Measurements from ENCODE around the gene CSDE1.

Gene CSDE1

GRCh38 chr1:114719424-114719787 is 38.4 kb downstream of the CSDE1 start:
- Histone ChIP-seq H3K27ac (peak overlapping the region; percentile 68), H3K9ac (ENCODE audit: insufficient read length) (no peak overlapping the region), H3K36me3 (ENCODE audit: insufficient read depth, low read length) (peaks cover 85% of the 10 kb centered on the region), H3K9me3 (ENCODE audit: low read depth, low read length) (no peaks in the 10 kb centered on the region), H3K4me3 (no peak overlapping the region)
- TF ChIP-seq FOXP2 (optimal IDR thresholded peaks at IDR 0.05; ENCODE audit: control extremely low read depth, extremely low read length, insufficient read depth) = no peak
- no peak for TF ChIP-seq EZH2 (IDR thresholded peaks at IDR 0.05)
- no peak for TF ChIP-seq POLR2AphosphoS5 (IDR thresholded peaks at IDR 0.05; ENCODE audit: borderline replicate concordance, low read depth, low read length)
- DNase-seq (ENCODE audit: low read depth, low spot score) = no peak

- H3K9ac ChIP-seq (ENCODE audit: insufficient read length) = no peak overlapping the region
- TF ChIP-seq FOXP2 (optimal IDR thresholded peaks at IDR 0.05; ENCODE audit: control extremely low read depth, extremely low read length, insufficient read depth) = no peak
- TF ChIP-seq POLR2AphosphoS5 (IDR thresholded peaks at IDR 0.05; ENCODE audit: borderline replicate concordance, low read depth, low read length) = no peak; the same call in 1 of the 2 replicates
- no peak for TF ChIP-seq EZH2 (IDR thresholded peaks at IDR 0.05)
These were observed 38.9 kb downstream of the CSDE1 start for GRCh38 chr1:114718661-114719423.

GRCh38 chr1:114716304-114717170 is 41.2 kb downstream of the CSDE1 start, which contains the start of gene NRAS:
TSS of gene NRAS (minus strand) at chr1:114716771. CDS start at chr1:114716160, 611 bp downstream.
- DNase-seq (ENCODE audit: low read depth, low spot score) = peak; percentile 48
- no peaks in the 10 kb centered on the region for H3K9me3 ChIP-seq (ENCODE audit: low read depth, low read length)
- H3K36me3 ChIP-seq (ENCODE audit: insufficient read depth, low read length) = peaks cover 84% of the 10 kb centered on the region
- peak within 1 kb of the TSS; percentile 94 for H3K27ac ChIP-seq
- TF ChIP-seq FOXP2 (optimal IDR thresholded peaks at IDR 0.05; ENCODE audit: control extremely low read depth, extremely low read length, insufficient read depth) (no peak), POLR2AphosphoS5 (IDR thresholded peaks at IDR 0.05; ENCODE audit: borderline replicate concordance, low read depth, low read length) (peak; percentile 93), EZH2 (IDR thresholded peaks at IDR 0.05) (no peak)
- peak within 1 kb of the TSS; percentile 99 for H3K4me3 ChIP-seq
- H3K9ac ChIP-seq (ENCODE audit: insufficient read length) = peak within 1 kb of the TSS; percentile 99

More at GRCh38 chr1:114718661-114719423, 38.9 kb downstream of the CSDE1 start:
- no peak overlapping the region for H3K4me3 ChIP-seq
- peaks cover 85% of the 10 kb centered on the region for H3K36me3 ChIP-seq (ENCODE audit: insufficient read depth, low read length)
- no peaks in the 10 kb centered on the region for H3K9me3 ChIP-seq (ENCODE audit: low read depth, low read length)
- H3K27ac ChIP-seq = peak overlapping the region; percentile 68
- no peak for DNase-seq (ENCODE audit: low read depth, low spot score)

GRCh38 chr1:114715952-114716303 is 41.9 kb downstream of the CSDE1 start:
- peak overlapping the region; percentile 99 for H3K9ac ChIP-seq (ENCODE audit: insufficient read length)
- peak overlapping the region; percentile 99 for H3K4me3 ChIP-seq
- no peak for DNase-seq (ENCODE audit: low read depth, low spot score)
- H3K27ac ChIP-seq = peak overlapping the region; percentile 94
- TF ChIP-seq POLR2AphosphoS5 (IDR thresholded peaks at IDR 0.05; ENCODE audit: borderline replicate concordance, low read depth, low read length) (no peak), FOXP2 (optimal IDR thresholded peaks at IDR 0.05; ENCODE audit: control extremely low read depth, extremely low read length, insufficient read depth) (no peak), EZH2 (IDR thresholded peaks at IDR 0.05) (no peak)
- H3K36me3 ChIP-seq (ENCODE audit: insufficient read depth, low read length) = peaks cover 84% of the 10 kb centered on the region
- H3K9me3 ChIP-seq (ENCODE audit: low read depth, low read length) = no peaks in the 10 kb centered on the region

- H3K36me3 ChIP-seq (ENCODE audit: insufficient read depth, low read length) = peaks cover 79% of the 10 kb centered on the region
- no peak for DNase-seq (ENCODE audit: low read depth, low spot score)
- H3K9ac ChIP-seq (ENCODE audit: insufficient read length) = no peak overlapping the region
- no peaks in the 10 kb centered on the region for H3K9me3 ChIP-seq (ENCODE audit: low read depth, low read length)
- TF ChIP-seq POLR2AphosphoS5 (IDR thresholded peaks at IDR 0.05; ENCODE audit: borderline replicate concordance, low read depth, low read length) (no peak), FOXP2 (optimal IDR thresholded peaks at IDR 0.05; ENCODE audit: control extremely low read depth, extremely low read length, insufficient read depth) (no peak), EZH2 (IDR thresholded peaks at IDR 0.05) (no peak)
- H3K4me3 ChIP-seq = no peak overlapping the region
- no peak overlapping the region; the same call in 1 of the 2 replicates for H3K27ac ChIP-seq
These were observed 44.8 kb downstream of the CSDE1 start for GRCh38 chr1:114712977-114713376.

DNA sequence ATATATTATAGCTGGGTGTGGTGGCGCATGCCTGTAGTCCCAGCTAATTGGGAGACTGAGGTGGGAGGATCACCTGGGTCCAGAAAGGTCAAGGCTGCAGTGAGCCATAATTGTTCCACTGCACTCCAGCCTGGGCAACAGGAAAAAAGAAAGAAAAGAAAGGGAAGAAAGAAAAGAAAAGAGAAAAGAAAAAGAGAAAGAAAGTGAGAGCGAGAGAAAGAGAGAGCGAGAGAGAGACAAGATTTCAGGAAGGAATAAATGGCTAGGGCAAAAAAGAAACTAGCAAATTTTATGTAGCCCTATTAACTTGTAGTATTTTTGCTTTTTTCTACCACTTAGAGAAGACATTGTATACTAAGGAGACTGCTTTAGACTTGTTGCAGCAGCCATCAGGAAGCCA is 47.4 kb downstream of the CSDE1 start:
- Histone ChIP-seq H3K36me3 (ENCODE audit: insufficient read depth, low read length) (peaks cover 84% of the 10 kb centered on the region), H3K9me3 (ENCODE audit: low read depth, low read length) (no peaks in the 10 kb centered on the region), H3K9ac (ENCODE audit: insufficient read length) (no peak overlapping the region), H3K4me3 (no peak overlapping the region), H3K27ac (no peak overlapping the region)
- no peak for TF ChIP-seq POLR2AphosphoS5 (IDR thresholded peaks at IDR 0.05; ENCODE audit: borderline replicate concordance, low read depth, low read length)
- DNase-seq (ENCODE audit: low read depth, low spot score) = no peak

DNA sequence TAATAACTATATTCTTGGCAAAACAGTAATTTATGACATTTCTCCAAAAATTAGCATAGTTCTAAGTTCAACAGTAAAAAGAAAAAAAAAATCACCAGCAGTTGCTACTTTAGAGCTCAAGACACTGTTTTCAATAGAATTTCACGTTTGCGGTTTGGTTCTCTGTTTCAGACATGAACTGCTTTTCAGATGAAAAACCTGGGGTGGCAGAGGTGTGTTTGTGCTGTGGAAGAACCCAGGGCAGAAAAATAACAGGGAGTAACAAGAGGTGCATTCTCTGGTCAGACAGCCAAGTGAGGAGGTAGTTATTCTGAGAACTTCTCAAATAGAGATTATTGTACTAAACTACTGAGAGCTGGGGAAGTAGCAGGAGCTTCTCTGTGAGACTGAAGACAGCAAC is 50.2 kb downstream of the CSDE1 start:
- TF ChIP-seq EZH2 (IDR thresholded peaks at IDR 0.05) = no peak
- no peak for DNase-seq (ENCODE audit: low read depth, low spot score)
- no peak overlapping the region for H3K4me3 ChIP-seq
- H3K9me3 ChIP-seq (ENCODE audit: low read depth, low read length) = no peaks in the 10 kb centered on the region
- no peak overlapping the region for H3K9ac ChIP-seq (ENCODE audit: insufficient read length)
- peaks cover 73% of the 10 kb centered on the region for H3K36me3 ChIP-seq (ENCODE audit: insufficient read depth, low read length)
- H3K27ac ChIP-seq = no peak overlapping the region

GRCh38 chr1:114703242-114703641 is 54.5 kb downstream of the CSDE1 start:
- no peak for TF ChIP-seq FOXP2 (optimal IDR thresholded peaks at IDR 0.05; ENCODE audit: control extremely low read depth, extremely low read length, insufficient read depth)
- TF ChIP-seq EZH2 (IDR thresholded peaks at IDR 0.05) = no peak
- no peak for TF ChIP-seq POLR2AphosphoS5 (IDR thresholded peaks at IDR 0.05; ENCODE audit: borderline replicate concordance, low read depth, low read length)
- Histone ChIP-seq H3K9me3 (ENCODE audit: low read depth, low read length) (no peaks in the 10 kb centered on the region), H3K4me3 (no peak overlapping the region), H3K9ac (ENCODE audit: insufficient read length) (no peak overlapping the region), H3K36me3 (ENCODE audit: insufficient read depth, low read length) (peaks cover 36% of the 10 kb centered on the region), H3K27ac (no peak overlapping the region)
- DNase-seq (ENCODE audit: low read depth, low spot score) = no peak

Measured in SK-N-MC (cell line).